Testis (tissue), 3 donors: ENCODE results near the gene SKA3. TPM values are rescaled to one million over a fixed set of nuclear protein-coding genes. Genes with fewer than 3 reads are reported as not detected.

Experiments
- DNase-seq: peaks from one replicate; pipeline ENCODE4 v3.0.0-alpha.2; 2019
- H3K27ac ChIP-seq, 2 donors: fragments of 200-600 bp; sonication (generic); one replicate each; pipeline ENCODE4 v1.5.1; 2019
- H3K27me3 ChIP-seq: fragments of 200-600 bp; sonication (generic); one replicate; pipeline ENCODE4 v1.5.1; 2019
- H3K36me3 ChIP-seq: fragments of 200-600 bp; sonication (generic); one replicate; pipeline ENCODE4 v1.5.1; 2017; ENCODE audit warnings: low read depth; ENCODE audit errors: missing control alignments
- H3K4me1 ChIP-seq: fragments of 200-600 bp; sonication (generic); one replicate; pipeline ENCODE4 v1.5.1; 2019
- H3K4me3 ChIP-seq, 2 donors: fragments of 200-600 bp; sonication (generic); one replicate each; pipeline ENCODE4 v1.5.1; 2017 to 2019
- H3K9me3 ChIP-seq: fragments of 200-600 bp; sonication (generic); one replicate; pipeline ENCODE4 v1.5.1; 2017
- CTCF ChIP-seq, 3 experiments: fragments of 450-650 bp in 2 of 3; fragments of 200-600 bp in 1 of 3; sonication (generic) in 1 of 3; IDR thresholded peaks; one replicate each; pipeline ENCODE4 v1.5.1; 2016 to 2019; ENCODE audit warnings: antibody characterized with exemption in 3 of 3, mild to moderate bottlenecking in 2 of 3, moderate library complexity in 1 of 3
- POLR2A ChIP-seq: fragments of 450-650 bp; IDR thresholded peaks from one replicate; pipeline ENCODE4 v1.6.1; 2017; ENCODE audit warnings: antibody characterized with exemption, mild to moderate bottlenecking, moderate library complexity
- WGBS, 2 donors: methylation state at CpG; one replicate each; pipeline ENCODE4 v1.1.5; 2018; 5-methylcytosine and 5-hydroxymethylcytosine counted together
- intact Hi-C: fragments of 100-400 bp; cut with DNase I; formaldehyde crosslinking; loops from one replicate; pipeline ENCODE4 v1.15.1; 2023; ENCODE audit warnings: low total_unique reads
- polyA plus RNA-seq: library from polyadenylated mRNA; stranded (reverse); fragments of 350-450 nt; fragmentation: Illumina TruSeq; extraction: RNeasy Lipid Tissue Mini Kit (QIAGEN cat#74804); gene quantifications from one replicate; pipeline ENCODE4 v1.2.3, GENCODE V29; 2014; ENCODE audit warnings: low read depth, low replicate concordance; ENCODE audit not compliant: insufficient read depth
- total RNA-seq, 2 donors: library from RNA; depleted of rRNA; stranded (reverse); fragments of >200 nt; gene quantifications; one replicate each; pipeline ENCODE4 v1.2.3, GENCODE V29; 2016

Gene SKA3
- total and polyA plus RNA-seq, 3 donors from 2014 or later = 8.1 to 11.7 (median 8.7) TPM

GRCh38 chr13:21152251-21152899, 24.0 kb downstream of the SKA3 start:
- intact Hi-C loops = no loop called here
- H3K9me3 ChIP-seq = no peaks in the 10 kb centered on the region

GRCh38 chr13:21150013-21150412, 26.3 kb downstream of the SKA3 start:
- Histone ChIP-seq H3K27me3 (no peaks in the 10 kb centered on the region), H3K36me3 (no peaks in the 10 kb centered on the region), H3K9me3 (no peaks in the 10 kb centered on the region), H3K4me1 (no peaks in the 10 kb centered on the region), H3K4me3 (no peak overlapping the region), H3K27ac (no peak overlapping the region)
- DNase-seq = no peak
- no peak for TF ChIP-seq POLR2A
- 64 to 79% methylated on average over 1 of the region's 1 CpG for WGBS, 2 donors
- intact Hi-C loops = no loop called here

More at GRCh38 chr13:21152251-21152899, 24.0 kb downstream of the SKA3 start:
- TF ChIP-seq CTCF (IDR thresholded peaks at IDR 0.05) (no peak), POLR2A (no peak)
- Histone ChIP-seq H3K27me3 (no peaks in the 10 kb centered on the region), H3K4me1 (no peaks in the 10 kb centered on the region), H3K4me3 (no peak overlapping the region), H3K36me3 (no peaks in the 10 kb centered on the region), H3K27ac (no peak overlapping the region)
- 70 to 80% methylated on average over 8 of the region's 8 CpGs for whole genome bisulfite sequencing, 2 donors
- DNase-seq = no peak

GRCh38 chr13:21149568-21149967, 26.8 kb downstream of the SKA3 start:
- Histone ChIP-seq H3K4me1 (no peaks in the 10 kb centered on the region), H3K9me3 (no peaks in the 10 kb centered on the region), H3K27me3 (no peaks in the 10 kb centered on the region), H3K36me3 (no peaks in the 10 kb centered on the region), H3K4me3 (no peak overlapping the region), H3K27ac (no peak overlapping the region)
- no peak for DNase-seq
- TF ChIP-seq CTCF (IDR thresholded peaks at IDR 0.05) (no peak), POLR2A (no peak)
- WGBS, 2 donors = 53 to 71% methylated on average over 1 of the region's 1 CpG
- intact Hi-C loops = no loop called here

- DNase-seq = no peak
- H3K4me1 ChIP-seq = no peaks in the 10 kb centered on the region
- H3K36me3 ChIP-seq = no peaks in the 10 kb centered on the region
- no peak overlapping the region for H3K4me3 ChIP-seq
- no peaks in the 10 kb centered on the region for H3K27me3 ChIP-seq
- no peaks in the 10 kb centered on the region for H3K9me3 ChIP-seq
- 72 to 73% methylated on average over 5 of the region's 5 CpGs for WGBS, 2 donors
- intact Hi-C loops = no loop called here
- no peak overlapping the region for H3K27ac ChIP-seq
- TF ChIP-seq CTCF (IDR thresholded peaks at IDR 0.05) (no peak), POLR2A (no peak)
These were observed 27.6 kb downstream of the SKA3 start for GRCh38 chr13:21148557-21149258.

- Histone ChIP-seq H3K4me3 (no peak overlapping the region), H3K4me1 (peaks cover 3% of the 10 kb centered on the region), H3K9me3 (no peaks in the 10 kb centered on the region), H3K27me3 (no peaks in the 10 kb centered on the region), H3K36me3 (no peaks in the 10 kb centered on the region), H3K27ac (no peak overlapping the region)
- TF ChIP-seq POLR2A (no peak), CTCF (IDR thresholded peaks at IDR 0.05) (no peak)
- WGBS, 2 donors = 67 to 71% methylated on average over 3 to 4 of the region's 4 CpGs
- no peak for DNase-seq
- intact Hi-C loops = no loop called here
These were observed 28.5 kb downstream of the SKA3 start for GRCh38 chr13:21147827-21148226.
